GM12891 (cell line): ENCODE data around the gene CCDC12.

Experiments
- POLR2A ChIP-seq: IDR thresholded peaks from 2 replicates; pipeline ENCODE4 v1.6.1; 2011; ENCODE audit warnings: low read depth, low read length, control low read depth
- POLR2AphosphoS5 ChIP-seq: IDR thresholded peaks from 2 replicates; pipeline ENCODE4 v1.6.1; 2011; ENCODE audit warnings: low read depth, low read length, control low read depth
- TAF1 ChIP-seq: IDR thresholded peaks from 2 replicates; pipeline ENCODE4 v1.6.1; 2011; ENCODE audit warnings: low read depth, low read length, control low read depth

GRCh38 chr3:46972396-46972795 lies 4.1 kb downstream of the CCDC12 start:
- TF ChIP-seq POLR2A (no peak), POLR2AphosphoS5 (no peak), TAF1 (no peak)
